Gastroesophageal sphincter (tissue), 3 donors: Measurements from ENCODE around the gene FAM240A.

Experiments used
- CTCF ChIP-seq, 4 experiments: fragments of 200-600 bp in 2 of 4; fragments of 450-650 bp in 2 of 4; sonication (generic) in 1 of 4; IDR thresholded peaks; one replicate each; pipeline ENCODE4 v1.5.1; 2017 to 2019; ENCODE audit warnings: antibody characterized with exemption in 4 of 4, mild to moderate bottlenecking in 2 of 4, moderate library complexity in 2 of 4
- POLR2A ChIP-seq, 2 donors: fragments of 450-650 bp; IDR thresholded peaks; one replicate each; pipeline ENCODE4 v1.6.1; 2017; ENCODE audit warnings: antibody characterized with exemption in 2 of 2, mild to moderate bottlenecking in 2 of 2, moderate library complexity in 1 of 2
- POLR2AphosphoS5 ChIP-seq: sonication (generic); formaldehyde crosslinking; IDR thresholded peaks from one replicate; pipeline ENCODE4 v1.6.1; 2017; ENCODE audit warnings: antibody characterized with exemption

DNA sequence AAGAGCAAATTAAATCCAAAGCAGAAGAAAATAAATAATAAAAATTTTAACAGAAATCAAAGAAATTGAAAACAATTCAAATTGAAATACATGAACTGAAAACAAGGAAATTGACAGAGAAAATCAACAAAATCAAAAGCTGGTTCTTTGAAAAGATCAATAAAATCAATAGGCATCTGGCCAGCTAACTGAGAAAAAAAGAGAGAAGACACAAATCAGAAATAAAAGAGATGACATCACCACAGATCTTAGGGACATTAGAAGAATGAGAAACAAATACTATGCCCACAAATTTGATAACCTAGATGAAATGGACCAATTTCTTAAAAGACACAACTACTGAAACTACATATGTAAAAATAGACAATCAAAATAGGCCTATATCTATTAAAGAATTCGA lies 38.8 kb downstream of the FAM240A start:
- TF ChIP-seq CTCF (IDR thresholded peaks at IDR 0.05) (no peak), POLR2A (IDR thresholded peaks at IDR 0.05) (no peak), POLR2AphosphoS5 (no peak)
